HCT116 (cell line): ENCODE results near the gene BAIAP2L2. TPM values are rescaled to one million over a fixed set of nuclear protein-coding genes. Genes with fewer than 3 reads are reported as not detected.
"Not testable (repeated sequence)": the region's sequence is repeated elsewhere in the genome, so short reads cannot be mapped to it uniquely, and the experiment has no call there.

Source experiments
- ATAC-seq: fragments of 200-7000 bp; cut with Tn5 transposase; 2 replicates; pipeline ENCODE4 v1.9.1; 2020; ENCODE audit warnings: mild to moderate bottlenecking, moderate library complexity
- BruUV-seq: library from RNA; stranded (reverse); fragments of 400-500 nt; replicated peaks from 2 replicates; lab custom pipeline; 2021; lab: Mats Ljungman, UMichigan
- CTCF ChIA-PET: fragments of 300-600 bp; sonication (Branson Sonifier 250); formaldehyde crosslinking; loops from one replicate; lab custom pipeline; 2021; ENCODE audit warnings: antibody characterized with exemption; lab: Charles Lee
- POLR2A ChIA-PET: fragments of 300-600, 350-600 bp; sonication (Branson Sonifier 250); formaldehyde crosslinking; loops from one replicate; lab custom pipeline; 2021; ENCODE audit warnings: antibody characterized with exemption; lab: Charles Lee
- RAD21 ChIA-PET, 2 experiments: fragments of 300-600 bp; sonication (Branson Sonifier 250); formaldehyde crosslinking; loops; one replicate each; lab custom pipeline; 2023; ENCODE audit warnings: low total read pairs in 2 of 2; ENCODE audit not compliant: uncharacterized antibody in 2 of 2, unreplicated experiment in 2 of 2, low non-redundant PET in 1 of 2; lab: Charles Lee
- DNase-seq: peaks from one replicate; pipeline ENCODE4 v3.0.0-alpha.2; 2010; ENCODE audit warnings: low read depth, low spot score
- H2AFZ ChIP-seq: fragments of 200-600 bp; shearing (Covaris generic), sonication (generic); 2 replicates; pipeline ENCODE4 v1.6.1; 2017; ENCODE audit warnings: low read depth, mixed run types, mixed read lengths, antibody characterized with exemption, low read length; ENCODE audit not compliant: poor library complexity, severe bottlenecking
- H3K27ac ChIP-seq: 2 replicates; pipeline ENCODE4 v1.5.1; 2012; ENCODE audit warnings: low read depth, low read length
- H3K27me3 ChIP-seq: fragments of 200-600 bp; sonication (generic); 2 replicates; pipeline ENCODE4 v1.6.1; 2016; ENCODE audit warnings: mixed run types, low read length, mixed read lengths; ENCODE audit not compliant: insufficient read depth
- H3K36me3 ChIP-seq, 2 experiments: fragments of 200-500 bp in 1 of 2; fragments of 200-600 bp in 1 of 2; sonication (Bioruptor generic) in 1 of 2; sonication (generic) in 1 of 2; 2 replicates each; pipeline versions ENCODE4 v1.5.1 to v1.6.1; 2014 to 2016; ENCODE audit warnings: low read length in 2 of 2, inconsistent platforms in 1 of 2, mixed read lengths in 1 of 2, mixed run types in 1 of 2; ENCODE audit not compliant: insufficient read depth in 2 of 2, control insufficient read depth in 1 of 2
- H3K4me1 ChIP-seq, 2 experiments: fragments of 200-600 bp in 1 of 2; sonication (generic) in 1 of 2; 2 replicates each; pipeline versions ENCODE4 v1.5.1 to v1.6.1; 2012 to 2017; ENCODE audit warnings: low read length in 2 of 2, inconsistent platforms in 1 of 2, mild to moderate bottlenecking in 1 of 2, mixed read lengths in 1 of 2, mixed run types in 1 of 2, moderate library complexity in 1 of 2; ENCODE audit not compliant: insufficient read depth in 2 of 2, control insufficient read depth in 1 of 2
- H3K4me2 ChIP-seq: fragments of 200-600 bp; sonication (generic); 2 replicates; pipeline ENCODE4 v1.6.1; 2017; ENCODE audit warnings: mixed run types, low read length, mixed read lengths
- H3K4me3 ChIP-seq, 2 experiments: fragments of 200-600 bp in 1 of 2; sonication (generic) in 1 of 2; replicated peaks in 1 of 2; 2 replicates each; pipeline ENCODE4 v1.5.1; 2011 to 2016; ENCODE audit warnings: low read length in 2 of 2, control low read depth in 1 of 2, low read depth in 1 of 2, mild to moderate bottlenecking in 1 of 2, mixed read lengths in 1 of 2, mixed run types in 1 of 2
- H3K79me2 ChIP-seq: fragments of 200-600 bp; sonication (generic); 2 replicates; pipeline ENCODE4 v1.6.1; 2017; ENCODE audit warnings: mild to moderate bottlenecking, mixed run types, low read length, moderate library complexity, mixed read lengths; ENCODE audit not compliant: insufficient read depth
- H3K9ac ChIP-seq: fragments of 200-600 bp; sonication (generic); 2 replicates; pipeline ENCODE4 v1.6.1; 2016; ENCODE audit warnings: low read length, mixed read lengths
- H3K9me2 ChIP-seq: fragments of 200-600 bp; sonication (generic), shearing (Covaris generic); 2 replicates; pipeline ENCODE4 v1.6.1; 2017; ENCODE audit warnings: mixed run types, mild to moderate bottlenecking, moderate library complexity; ENCODE audit not compliant: insufficient read depth
- H3K9me3 ChIP-seq, 2 experiments: fragments of 200-500 bp in 1 of 2; fragments of 200-600 bp in 1 of 2; sonication (Bioruptor generic) in 1 of 2; sonication (generic) in 1 of 2; 2 replicates each; pipeline ENCODE4 v1.6.1; 2014 to 2017; ENCODE audit warnings: low read length in 2 of 2, mixed read lengths in 2 of 2, inconsistent platforms in 1 of 2, low read depth in 1 of 2, mild to moderate bottlenecking in 1 of 2, mixed run types in 1 of 2, moderate library complexity in 1 of 2; ENCODE audit not compliant: control insufficient read depth in 1 of 2, insufficient read depth in 1 of 2
- H4K20me1 ChIP-seq: fragments of 200-600 bp; sonication (generic), shearing (Covaris generic); 2 replicates; pipeline ENCODE4 v1.6.1; 2017; ENCODE audit warnings: mixed run types, mild to moderate bottlenecking, moderate library complexity; ENCODE audit not compliant: insufficient read depth
- CBX3 ChIP-seq: IDR thresholded peaks from 2 replicates; pipeline ENCODE4 v1.6.1; 2012; ENCODE audit warnings: low read depth
- CTCF ChIP-seq, 3 experiments: fragments of 200-600 bp in 1 of 3; sonication (generic) in 1 of 3; IDR thresholded peaks in 2 of 3; conservative IDR thresholded peaks in 1 of 3; 2 replicates each; pipeline ENCODE4 v1.5.1; 2012 to 2017; ENCODE audit warnings: low read depth in 2 of 3, low read length in 2 of 3, antibody characterized with exemption in 1 of 3, borderline replicate concordance in 1 of 3, control low read depth in 1 of 3, mild to moderate bottlenecking in 1 of 3, mixed read lengths in 1 of 3, mixed run types in 1 of 3, moderate library complexity in 1 of 3; ENCODE audit not compliant: insufficient read depth in 1 of 3
- RAD21 ChIP-seq: IDR thresholded peaks from 2 replicates; pipeline ENCODE4 v1.6.1; 2012; ENCODE audit warnings: low read depth, mild to moderate bottlenecking
- YY1 ChIP-seq: IDR thresholded peaks from 2 replicates; pipeline ENCODE4 v1.6.1; 2011; ENCODE audit warnings: low read length, low read depth, moderate library complexity, mild to moderate bottlenecking; ENCODE audit not compliant: insufficient replicate concordance; ENCODE audit errors: extremely low read depth
- ZBTB33 ChIP-seq: IDR thresholded peaks from 2 replicates; pipeline ENCODE4 v1.6.1; 2011; ENCODE audit warnings: mild to moderate bottlenecking, low read length, moderate library complexity; ENCODE audit not compliant: insufficient replicate concordance; ENCODE audit errors: extremely low read depth
- intact Hi-C: fragments of 100-400 bp; cut with micrococcal nuclease; formaldehyde crosslinking; loops from 2 replicates; pipeline ENCODE4 v1.10.0; 2022
- total RNA-seq: library from RNA; stranded (reverse); gene quantifications from one replicate; pipeline ENCODE4 v1.2.1, GENCODE V29; 2021; ENCODE audit not compliant: unreplicated experiment

The BAIAP2L2 gene
- total RNA-seq, 1 experiment from 2014 or later = 1.0 TPM

GRCh38 chr22:38154563-38154915 lies 44.1 kb upstream of the BAIAP2L2 start:
- H2AFZ ChIP-seq, H3K4me2 ChIP-seq, H3K4me1 ChIP-seq, POLR2A ChIA-PET, H3K36me3 ChIP-seq, intact Hi-C loops, BruUV-seq, H3K9ac ChIP-seq, ATAC-seq, H3K9me3 ChIP-seq, H3K27ac ChIP-seq, H3K4me3 ChIP-seq, DNase-seq, H3K9me2 ChIP-seq, H4K20me1 ChIP-seq, H3K27me3 ChIP-seq, RAD21 ChIA-PET, CTCF ChIA-PET, H3K79me2 ChIP-seq: not testable (repeated sequence)
- 0 out of 6 replicates have a peak, but pooled peaks of 1 of the 3 experiments have one; percentile 19 for TF ChIP-seq CTCF (IDR thresholded peaks at IDR 0.05 in 2 of 3, conservative IDR thresholded peaks at IDR 0.05 in 1 of 3; ENCODE audit: borderline replicate concordance in 1 of 3, insufficient read depth in 1 of 3, low read depth in 2 of 3, low read length in 2 of 3)

GRCh38 chr22:38153821-38154562 lies 43.5 kb upstream of the BAIAP2L2 start:
- no TSS peak for BruUV-seq
- Histone ChIP-seq H3K4me3 (no peak overlapping the region), H3K79me2 (no peaks in the 10 kb centered on the region), H3K9me3 (no peaks in the 10 kb centered on the region), H3K4me1 (no peaks in the 10 kb centered on the region), H3K36me3 (no peaks in the 10 kb centered on the region), H3K27me3 (no peaks in the 10 kb centered on the region), H3K4me2 (no peak overlapping the region), H3K27ac (no peak overlapping the region), H3K9me2 (no peaks in the 10 kb centered on the region), H3K9ac (no peak overlapping the region), H4K20me1 (no peaks in the 10 kb centered on the region), H2AFZ (no peak overlapping the region)
- ChIA-PET RAD21 (no interaction called here), CTCF (no interaction called here), POLR2A (no interaction called here)
- ATAC-seq = no peak
- TF ChIP-seq ZBTB33 = no peak
- no peak for TF ChIP-seq CBX3
- peak; percentile 35; the same call in 1 of the 2 replicates for TF ChIP-seq RAD21
- TF ChIP-seq YY1 = no peak
- no peak for DNase-seq
- intact Hi-C loops = no loop called here
